SU-DHL-6 (cell line): Measurements from ENCODE around the gene RBMS1.

Experiments used
- CTCF ChIP-seq: fragments of 200-600 bp; sonication (generic); IDR thresholded peaks from one replicate; pipeline ENCODE4 v1.5.1; 2017; ENCODE audit warnings: antibody characterized with exemption, mild to moderate bottlenecking, low read length, moderate library complexity; ENCODE audit not compliant: insufficient read depth, poor library complexity, severe bottlenecking
- EZH2phosphoT487 ChIP-seq: fragments of 200-600 bp; sonication (generic), shearing (Covaris generic); conservative IDR thresholded peaks from 2 replicates; pipeline ENCODE4 v1.6.1; 2018; ENCODE audit warnings: mild to moderate bottlenecking, antibody characterized with exemption, low read length, moderate library complexity, mixed read lengths

GRCh38 chr2:160328811-160329527, 164.6 kb downstream of the RBMS1 start:
- TF ChIP-seq CTCF (no peak), EZH2phosphoT487 (no peak)
